Thyroid gland (tissue), 4 donors: Measurements from ENCODE around the gene GALNT9. TPM values are rescaled to one million over a fixed set of nuclear protein-coding genes. Genes with fewer than 3 reads are reported as not detected.
"Not testable (repeated sequence)": the region's sequence is repeated elsewhere in the genome, so short reads cannot be mapped to it uniquely, and the experiment has no call there.

Experiments
- DNase-seq, 2 donors: peaks; one replicate each; pipeline ENCODE4 v3.0.0-alpha.2; 2019
- H3K27ac ChIP-seq, 3 donors: fragments of 200-600 bp; sonication (generic); 1 replicate in 2 of 3; 2 replicates in 1 of 3; pipeline ENCODE4 v1.5.1; 2016 to 2019; ENCODE audit warnings: mild to moderate bottlenecking in 1 of 3, moderate library complexity in 1 of 3
- H3K27me3 ChIP-seq: fragments of 200-600 bp; sonication (generic); one replicate; pipeline ENCODE4 v1.5.1; 2019
- H3K36me3 ChIP-seq, 2 donors: fragments of 200-600 bp; sonication (generic); one replicate each; pipeline ENCODE4 v1.5.1; 2016 to 2019
- H3K4me1 ChIP-seq, 2 donors: fragments of 200-600 bp; sonication (generic); one replicate each; pipeline ENCODE4 v1.5.1; 2017 to 2019
- H3K4me3 ChIP-seq, 3 donors: fragments of 200-600 bp; sonication (generic); replicated peaks in 1 of 3; 1 replicate in 2 of 3; 2 replicates in 1 of 3; pipeline ENCODE4 v1.5.1; 2016; ENCODE audit warnings: mild to moderate bottlenecking in 1 of 3
- H3K9me3 ChIP-seq: fragments of 200-600 bp; sonication (generic); one replicate; pipeline ENCODE4 v1.5.1; 2017
- CTCF ChIP-seq, 6 experiments: fragments of 200-600 bp in 3 of 6; fragments of 450-650 bp in 3 of 6; sonication (generic) in 3 of 6; IDR thresholded peaks; one replicate each; pipeline ENCODE4 v1.5.1; 2016 to 2019; ENCODE audit warnings: antibody characterized with exemption in 6 of 6, mild to moderate bottlenecking in 2 of 6, inconsistent platforms in 1 of 6, moderate library complexity in 1 of 6
- POLR2A ChIP-seq, 2 donors: fragments of 450-650 bp; IDR thresholded peaks; one replicate each; pipeline ENCODE4 v1.6.1; 2017; ENCODE audit warnings: antibody characterized with exemption in 2 of 2, mild to moderate bottlenecking in 2 of 2, moderate library complexity in 1 of 2
- WGBS, 2 donors: methylation state at CpG; one replicate each; pipeline ENCODE4 v1.1.5; 2017; 5-methylcytosine and 5-hydroxymethylcytosine counted together
- intact Hi-C: fragments of 100-400 bp; cut with DNase I; formaldehyde crosslinking; loops from one replicate; pipeline ENCODE4 v1.15.1; 2023
- total RNA-seq, 4 donors: library from RNA; depleted of rRNA; stranded (reverse); fragments of >200 nt; gene quantifications; one replicate each; pipeline ENCODE4 v1.2.3, GENCODE V29; 2016

The GALNT9 gene
- total RNA-seq, 4 donors from 2014 or later: 2.2 to 29.2 (median 15.9) TPM

- no peaks in the 10 kb centered on the region for H3K9me3 ChIP-seq
- intact Hi-C loops: loop anchor here (5.0 to 10.0 kb wide), 3 partner anchors 191 to 464 kb away; partner anchors contain the start of genes LRCOL1 and P2RX2
- no peaks in the 10 kb centered on the region for H3K36me3 ChIP-seq
- peaks cover 0 to 8% of the 10 kb centered on the region in 2 donors for H3K4me1 ChIP-seq
- 97% methylated on average over 15 to 30 of the region's 36 CpGs for WGBS, 2 donors
- H3K27ac ChIP-seq: no peak overlapping the region
- H3K4me3 ChIP-seq: no peak overlapping the region
- H3K27me3 ChIP-seq: no peaks in the 10 kb centered on the region
- no peak for TF ChIP-seq CTCF (IDR thresholded peaks at IDR 0.05)
- TF ChIP-seq POLR2A (IDR thresholded peaks at IDR 0.05): no peak
- no peak for DNase-seq
Measured at GRCh38 chr12:132151145-132151765, 178.1 kb downstream of the GALNT9 start.

- 85 to 93% methylated on average over 3 to 5 of the region's 6 CpGs for WGBS, 2 donors
- H3K4me1 ChIP-seq: peaks cover 0 to 8% of the 10 kb centered on the region in 2 donors
- peak in 1 of 2 donors; percentile 0 for DNase-seq
- no peak overlapping the region for H3K27ac ChIP-seq
- H3K4me3 ChIP-seq: no peak overlapping the region
- H3K27me3 ChIP-seq: no peaks in the 10 kb centered on the region
- no peak for TF ChIP-seq POLR2A (IDR thresholded peaks at IDR 0.05)
- H3K9me3 ChIP-seq: no peaks in the 10 kb centered on the region
- intact Hi-C loops: loop anchor here (5.0 to 10.0 kb wide), 3 partner anchors 192 to 464 kb away; partner anchors contain the start of genes LRCOL1 and P2RX2
- H3K36me3 ChIP-seq: no peaks in the 10 kb centered on the region
Measured at GRCh38 chr12:132150780-132151144, 178.6 kb downstream of the GALNT9 start.

GRCh38 chr12:132149526-132149925 is 179.9 kb downstream of the GALNT9 start:
- 100% methylated on average over 4 of the region's 32 CpGs; no CpG with 5 or more reads in 1 of the 2 donors for WGBS, 2 donors
- intact Hi-C loops: loop anchor here (10.0 kb wide), 2 partner anchors 65 to 345 kb away; partner anchors contain the start of gene FBRSL1
- DNase-seq, H3K27me3 ChIP-seq, H3K27ac ChIP-seq, H3K36me3 ChIP-seq, H3K4me3 ChIP-seq, H3K9me3 ChIP-seq: not testable (repeated sequence)
- peaks cover 8 to 16% of the 10 kb centered on the region in 2 donors for H3K4me1 ChIP-seq

- H3K4me1 ChIP-seq: peaks cover 9% of the 10 kb centered on the region in 2 donors
- DNase-seq: no peak
- no peaks in the 10 kb centered on the region for H3K27me3 ChIP-seq
- TF ChIP-seq POLR2A (IDR thresholded peaks at IDR 0.05): no peak
- no peak for TF ChIP-seq CTCF (IDR thresholded peaks at IDR 0.05)
- no peak overlapping the region for H3K4me3 ChIP-seq
- intact Hi-C loops: loop anchor here (10.0 kb wide), 2 partner anchors 64 to 346 kb away; partner anchors contain the start of gene FBRSL1
- no peaks in the 10 kb centered on the region for H3K36me3 ChIP-seq
- 94 to 100% methylated on average over 8 to 22 of the region's 41 CpGs for WGBS, 2 donors
- no peaks in the 10 kb centered on the region for H3K9me3 ChIP-seq
- H3K27ac ChIP-seq: no peak overlapping the region
Measured at GRCh38 chr12:132148368-132149045, 180.9 kb downstream of the GALNT9 start.

GRCh38 chr12:132147423-132148367 is 181.7 kb downstream of the GALNT9 start:
- Histone ChIP-seq H3K4me3 (no peak overlapping the region), H3K27me3 (no peaks in the 10 kb centered on the region), H3K9me3 (no peaks in the 10 kb centered on the region), H3K27ac (no peak overlapping the region), H3K4me1 (peaks cover 17% of the 10 kb centered on the region in 2 donors), H3K36me3 (no peaks in the 10 kb centered on the region)
- 94 to 96% methylated on average over 18 to 19 of the region's 38 CpGs for WGBS, 2 donors
- peak in 1 of 2 donors; percentile 2 for DNase-seq
- intact Hi-C loops: loop anchor here (10.0 kb wide), 2 partner anchors 63 to 347 kb away; partner anchors contain the start of gene FBRSL1
- no peak for TF ChIP-seq CTCF (IDR thresholded peaks at IDR 0.05)
- no peak for TF ChIP-seq POLR2A (IDR thresholded peaks at IDR 0.05)
